ENCODE results near the gene GNAZ.

GNAZ gene

GRCh38 chr22:23161574-23161973, 91.3 kb downstream of the GNAZ start:
- no peak for DNase-seq

DNA sequence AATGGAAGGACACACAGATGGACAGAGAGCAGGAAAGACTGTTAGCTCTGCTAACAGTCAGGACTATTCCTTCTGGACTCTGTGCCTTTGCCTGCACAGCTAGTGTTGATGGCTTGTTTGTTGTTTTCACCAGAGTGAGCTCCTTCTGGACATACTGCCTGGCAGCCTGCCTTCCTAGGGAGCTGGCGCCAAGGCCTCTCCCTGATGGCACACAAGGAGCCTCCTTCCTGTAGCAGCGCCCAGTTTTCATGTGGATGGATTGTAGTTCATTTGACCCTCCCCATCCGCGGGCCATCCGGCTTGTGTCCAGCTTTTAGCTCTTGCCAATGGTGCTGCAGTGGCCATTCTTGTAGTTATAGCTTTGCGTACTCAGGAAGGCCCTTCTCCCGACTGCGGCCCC, 93.3 kb downstream of the GNAZ start:
- DNase-seq = no peak

- DNase-seq = no peak
Measured at GRCh38 chr22:23164091-23164490, 93.8 kb downstream of the GNAZ start.

- no peak for DNase-seq
Measured at GRCh38 chr22:23166042-23166831, 95.9 kb downstream of the GNAZ start.

- no peak for DNase-seq
Measured at GRCh38 chr22:23166841-23167616, 96.7 kb downstream of the GNAZ start.

DNA sequence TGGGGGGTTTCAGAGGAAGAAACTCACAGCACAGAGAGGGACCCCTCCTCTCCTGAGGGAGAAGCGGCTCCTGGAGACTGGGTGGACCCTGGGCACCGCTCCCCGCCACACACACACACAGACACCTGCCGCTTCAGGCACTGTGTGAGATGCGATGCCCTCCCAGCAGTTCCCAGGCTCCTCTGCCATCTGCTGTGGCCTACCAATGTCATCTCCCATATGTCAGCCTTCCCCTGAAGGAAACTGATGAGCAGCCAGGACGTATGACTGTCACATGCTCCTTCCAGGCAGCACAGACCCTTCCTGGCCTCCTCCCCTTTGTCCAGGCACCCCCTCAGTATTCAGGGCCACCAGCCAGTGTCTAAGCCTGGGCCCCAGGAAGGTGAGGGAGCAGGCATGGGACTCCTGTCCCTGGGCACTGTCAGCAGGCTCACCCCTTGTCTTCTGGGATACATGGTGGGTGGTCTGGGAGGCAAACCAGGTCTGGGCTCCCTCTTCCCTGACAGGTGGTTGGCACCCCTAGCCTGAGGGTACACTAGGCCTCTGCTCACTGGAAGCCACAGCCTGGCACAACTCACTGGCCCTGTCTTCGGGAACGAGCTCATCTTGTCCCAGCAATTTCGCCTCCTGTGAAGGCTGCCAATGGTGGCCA, 98.2 kb downstream of the GNAZ start:
- DNase-seq = no peak

DNA sequence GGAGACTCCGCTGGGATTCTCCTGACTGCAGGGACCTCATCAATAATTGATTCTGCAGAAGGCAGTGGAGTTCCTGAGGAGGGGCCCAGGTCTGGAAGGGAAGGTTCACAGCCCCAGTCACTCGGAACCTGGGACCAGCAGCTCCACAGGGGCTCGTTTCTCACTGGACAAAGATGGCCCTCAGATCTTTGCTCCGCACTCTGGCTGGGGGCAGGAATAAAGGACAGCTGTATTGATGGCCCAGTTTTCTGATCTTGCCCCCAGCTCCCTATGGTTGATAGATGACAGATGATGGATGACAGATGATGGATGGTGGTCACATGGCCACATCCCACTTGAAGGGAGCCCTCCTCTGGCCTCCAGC, 98.7 kb downstream of the GNAZ start:
- DNase-seq = no peak

All from stimulated activated CD4-positive, alpha-beta T cell treated with anti-CD3 and anti-CD28 coated beads, Interleukin-15, amount 100 ng/mL, for 24 hours (primary cell).